Heart right ventricle (tissue), 16 donors: ENCODE results near the gene PRLR. TPM values are rescaled to one million over a fixed set of nuclear protein-coding genes. Genes with fewer than 3 reads are reported as not detected.
"Not testable (repeated sequence)": the region's sequence is repeated elsewhere in the genome, so short reads cannot be mapped to it uniquely, and the experiment has no call there.

Experiments used
- ATAC-seq, 8 donors: fragments of 200-7000 bp; cut with Tn5 transposase; one replicate each; pipeline ENCODE4 v1.9.1; 2020; ENCODE audit warnings: mild to moderate bottlenecking in 8 of 8, moderate library complexity in 8 of 8, moderate number of reproducible peaks in 1 of 8
- DNase-seq, 2 donors: peaks; one replicate each; pipeline ENCODE4 v3.0.0-alpha.2; 2020
- H3K27ac ChIP-seq, 10 donors: fragments of 200-600 bp; sonication (generic) in 2 of 10; one replicate each; pipeline versions ENCODE4 v1.5.0 to v1.8.0; 2020 to 2022; ENCODE audit warnings: mild to moderate bottlenecking in 3 of 10
- H3K27me3 ChIP-seq, 7 donors: fragments of 200-600 bp; one replicate each; pipeline ENCODE4 v1.8.0; 2021 to 2022; ENCODE audit warnings: mild to moderate bottlenecking in 2 of 7
- H3K36me3 ChIP-seq, 9 donors: fragments of 200-600 bp; sonication (generic) in 1 of 9; one replicate each; pipeline versions ENCODE4 v1.5.0 to v1.8.0; 2020 to 2022; ENCODE audit warnings: mild to moderate bottlenecking in 2 of 9
- H3K4me1 ChIP-seq, 9 donors: fragments of 200-600 bp; sonication (generic) in 1 of 9; one replicate each; pipeline versions ENCODE4 v1.5.0 to v1.8.0; 2020 to 2022; ENCODE audit warnings: mild to moderate bottlenecking in 4 of 9
- H3K4me3 ChIP-seq, 10 donors: fragments of 200-600 bp; sonication (generic) in 2 of 10; one replicate each; pipeline versions ENCODE4 v1.5.0 to v1.8.0; 2020 to 2022; ENCODE audit warnings: mild to moderate bottlenecking in 7 of 10, moderate library complexity in 2 of 10
- H3K9me3 ChIP-seq, 11 donors: fragments of 200-600 bp in 10 of 11; sonication (generic) in 2 of 11; one replicate each; pipeline versions ENCODE4 v1.5.0 to v1.8.0; 2013 to 2022; ENCODE audit warnings: mild to moderate bottlenecking in 2 of 11, control low read depth in 1 of 11, moderate library complexity in 1 of 11
- CTCF ChIP-seq, 9 donors: fragments of 200-600 bp; sonication (generic) in 2 of 9; IDR thresholded peaks; one replicate each; pipeline versions ENCODE4 v1.5.0 to v1.8.0; 2021 to 2022; ENCODE audit warnings: antibody characterized with exemption in 9 of 9, mild to moderate bottlenecking in 5 of 9, moderate library complexity in 1 of 9
- WGBS, 2 donors: extraction: QIAGEN DNeasy Blood & Tissue Kit; methylation state at CpG; one replicate each; pipeline ENCODE4 v1.1.7; 2013; ENCODE audit warnings: inconsistent platforms in 1 of 2; 5-methylcytosine and 5-hydroxymethylcytosine counted together
- intact Hi-C, 10 donors: fragments of 100-400 bp; cut with DNase I; formaldehyde crosslinking; loops; one replicate each; pipeline versions ENCODE4 v1.11.1 to v1.14.2; 2022
- polyA plus RNA-seq, 2 donors: library from polyadenylated mRNA; stranded (reverse); fragments of 200-250 nt; gene quantifications; one replicate each; pipeline ENCODE4 v1.2.3, GENCODE V29; 2013
- total RNA-seq, 10 donors: library from RNA; stranded (reverse); fragmentation: NEBNext Ultra II Directional in 3 of 10; extraction: Animal tissue kit (Norgen Biotek cat#: 25700) in 3 of 10; gene quantifications; one replicate each; pipeline versions ENCODE4 v1.2.1 to v1.2.4, GENCODE V29; 2021 to 2023
- donor health status: Arrhythmogenic right ventricular cardiomyopathy.
- donor health status: ischemic (EF 13 %, LVEDD 7.1; RV severe dilation, severe dysfunction).
- donor health status: healthy with polysubstance abuse.
- donor health status: DM: no; HTN: yes; CAD: no.
- donor health status: DM: no; HTN: no; CAD: no.
- donor health status: ischemic (EF 25% LVEDD 6.9; RV normal size, moderate dysfunction).
- donor health status: ischemic (EF 25% LVEDD 5.7; RV mildly dilated, moderate dysfunction).
- donor health status: healthy.
- donor health status: DM: yes; HTN: yes; CAD: no.
- donor health status: Ischemic cardiomyopathy.
- donor health status: ischemic (EF 35%, LVEDD 5.7; RV mildly dilated, moderate dysfunction).
- donor health status: nonischemic (EF 11% LVEDD 7.7; RV severe dilation, severe dysfunction).
- donor health status: DM: yes; HTN: yes; CAD: no.
- donor health status: PGD.
- donor health status: ischemic (EF 29% LVEDD 5.4; RV normal size, mild dysfunction).
- donor health status: nonischemic (EF 23%, LVEDD 6.1; RV moderate dilation, normal function).

The PRLR gene
- total and polyA plus RNA-seq, 12 donors: 0.04 to 1.3 (median 0.47) TPM

DNA sequence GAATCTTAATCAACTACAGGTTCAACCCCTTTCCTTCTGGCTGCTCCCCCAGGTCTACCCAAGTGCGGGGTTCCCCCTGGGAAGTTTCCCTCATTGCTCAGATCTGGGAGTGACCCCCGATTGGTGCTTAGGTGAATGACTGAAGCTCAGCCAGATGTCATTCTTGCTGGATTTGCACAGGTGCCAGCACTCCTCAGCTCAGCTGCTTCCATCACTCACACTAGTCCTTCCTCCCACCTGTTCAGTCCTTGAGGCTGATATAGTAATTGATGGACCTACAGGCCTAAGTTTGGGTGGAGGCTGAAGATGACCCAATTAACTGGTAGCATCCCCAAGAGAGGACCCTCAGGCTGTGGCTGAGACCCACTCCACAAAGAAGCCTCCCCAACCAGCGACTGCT, 32.9 kb downstream of the PRLR start:
- no peak overlapping the region for H3K4me3 ChIP-seq
- peaks cover 0 to 29% (median 12%) of the 10 kb centered on the region in 9 donors for H3K4me1 ChIP-seq
- no peak for TF ChIP-seq CTCF (IDR thresholded peaks at IDR 0.05)
- intact Hi-C loops: no loop called here
- 93 to 95% methylated on average over 3 of the region's 3 CpGs for WGBS, 2 donors
- no peak overlapping the region for H3K27ac ChIP-seq
- DNase-seq: no peak
- H3K27me3 ChIP-seq: peaks cover 0 to 11% (median 0%) of the 10 kb centered on the region in 7 donors
- H3K36me3 ChIP-seq: no peaks in the 10 kb centered on the region
- no peak for ATAC-seq
- no peaks in the 10 kb centered on the region for H3K9me3 ChIP-seq

DNA sequence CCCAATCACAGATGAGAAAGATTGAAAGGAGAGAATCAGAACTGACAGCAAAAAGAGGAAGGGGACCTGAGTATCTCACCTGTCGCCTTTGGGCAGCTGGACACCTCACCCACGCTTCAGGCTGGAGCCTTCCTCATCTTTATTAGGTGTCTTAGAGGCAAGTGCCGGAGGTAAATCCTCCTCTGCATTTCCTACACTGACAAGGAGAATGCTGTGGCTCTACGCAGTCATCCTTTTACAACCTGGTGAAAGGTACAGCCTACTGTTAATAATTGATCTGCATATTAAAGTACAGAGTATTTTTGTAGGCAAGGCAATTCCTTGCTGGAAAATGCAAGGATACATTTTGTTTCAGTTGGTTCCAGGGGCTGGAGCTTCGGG, 34.8 kb downstream of the PRLR start:
- H3K27ac ChIP-seq: peak overlapping the region in 1 of 10 donors; percentile 48
- H3K36me3 ChIP-seq: no peaks in the 10 kb centered on the region
- intact Hi-C loops: no loop called here
- WGBS, 2 donors: 93 to 96% methylated on average over 5 of the region's 5 CpGs
- H3K4me3 ChIP-seq: no peak overlapping the region
- peaks cover 0 to 29% (median 12%) of the 10 kb centered on the region in 9 donors for H3K4me1 ChIP-seq
- no peaks in the 10 kb centered on the region for H3K9me3 ChIP-seq
- DNase-seq: no peak
- peaks cover 0 to 11% (median 0%) of the 10 kb centered on the region in 7 donors for H3K27me3 ChIP-seq
- no peak for ATAC-seq
- TF ChIP-seq CTCF (IDR thresholded peaks at IDR 0.05): no peak

- intact Hi-C loops: no loop called here
- H3K4me1 ChIP-seq: peaks cover 0 to 29% (median 12%) of the 10 kb centered on the region in 9 donors
- peaks cover 0 to 11% (median 0%) of the 10 kb centered on the region in 7 donors for H3K27me3 ChIP-seq
- DNase-seq (no peak), ATAC-seq (peak in 5 of 8 donors; percentile 26 to 73 (median 30))
- H3K9me3 ChIP-seq: no peaks in the 10 kb centered on the region
- TF ChIP-seq CTCF (IDR thresholded peaks at IDR 0.05): no peak
- H3K4me3 ChIP-seq: no peak overlapping the region
- H3K36me3 ChIP-seq: no peaks in the 10 kb centered on the region
- peak overlapping the region in 1 of 10 donors; percentile 78 for H3K27ac ChIP-seq
- WGBS, 2 donors: 73 to 84% methylated on average over 12 of the region's 12 CpGs
Measured at GRCh38 chr5:35194635-35195471, 35.4 kb downstream of the PRLR start.

GRCh38 chr5:35192506-35192905, 37.8 kb downstream of the PRLR start:
- Histone ChIP-seq H3K27ac (no peak overlapping the region), H3K36me3 (no peaks in the 10 kb centered on the region), H3K27me3 (peaks cover 0 to 9% (median 0%) of the 10 kb centered on the region in 7 donors), H3K4me3 (no peak overlapping the region), H3K9me3 (no peaks in the 10 kb centered on the region), H3K4me1 (peaks cover 0 to 16% (median 0%) of the 10 kb centered on the region in 9 donors)
- intact Hi-C loops: no loop called here
- 98 to 100% methylated on average over 1 of the region's 1 CpG for WGBS, 2 donors
- no peak for ATAC-seq
- no peak for DNase-seq
- TF ChIP-seq CTCF (IDR thresholded peaks at IDR 0.05): no peak

DNA sequence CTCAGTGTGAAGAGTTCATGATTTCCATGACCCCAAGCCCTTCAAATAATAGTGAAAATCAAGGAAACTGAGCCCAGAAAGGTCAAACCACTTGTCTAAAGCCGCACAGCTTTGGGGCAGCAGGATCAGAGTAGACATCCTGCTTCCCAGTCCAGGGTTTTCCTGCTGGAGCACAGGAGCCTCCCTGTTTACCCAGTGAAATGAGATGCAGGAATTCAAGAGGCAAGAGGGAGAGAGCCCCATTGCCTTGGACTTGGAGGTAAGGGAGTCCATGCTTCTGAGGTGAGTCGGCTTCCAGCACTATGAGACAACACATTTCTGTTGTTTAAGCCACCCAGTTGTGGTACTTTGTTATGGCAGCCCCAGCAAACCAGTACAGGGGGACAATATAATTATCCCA, 40.5 kb downstream of the PRLR start:
- H3K27ac ChIP-seq, DNase-seq, H3K4me3 ChIP-seq, ATAC-seq, H3K27me3 ChIP-seq, H3K9me3 ChIP-seq, H3K36me3 ChIP-seq: not testable (repeated sequence)
- intact Hi-C loops: loop anchor here in 2 of 10 donors (5.0 to 10.0 kb wide), 2 partner anchors 95 to 102 kb away; no protein-coding TSS in a partner anchor
- 88 to 94% methylated on average over 2 of the region's 2 CpGs for WGBS, 2 donors
- peaks cover 0 to 12% (median 0%) of the 10 kb centered on the region in 9 donors for H3K4me1 ChIP-seq
